Activated T-helper 1 cell treated with anti-CD3 and anti-CD28 coated beads, Interleukin-2, amount 50 U/mL, for 16 hours (primary cell): ENCODE data around the gene LRRC51.
A peak's percentile ranks its signal among the peaks of the same experiment; 100 is the strongest.
"Not testable (repeated sequence)": the region's sequence is repeated elsewhere in the genome, so short reads cannot be mapped to it uniquely, and the experiment has no call there.

Source experiments
- DNase-seq, 2 donors: peaks; one replicate each; pipeline ENCODE4 v3.0.0-alpha.2; 2020; ENCODE audit warnings: low read depth in 1 of 2, low spot score in 1 of 2

Gene LRRC51

GRCh38 chr11:72103754-72104167 is 23.1 kb downstream of the LRRC51 start:
- no peak for DNase-seq

GRCh38 chr11:72105888-72106287 is 25.2 kb downstream of the LRRC51 start, which contains the start of gene TOMT:
TOMT (plus strand) TSS chr11:72105924; CDS start chr11:72105952, 28 bp downstream.
- no peak for DNase-seq

DNA sequence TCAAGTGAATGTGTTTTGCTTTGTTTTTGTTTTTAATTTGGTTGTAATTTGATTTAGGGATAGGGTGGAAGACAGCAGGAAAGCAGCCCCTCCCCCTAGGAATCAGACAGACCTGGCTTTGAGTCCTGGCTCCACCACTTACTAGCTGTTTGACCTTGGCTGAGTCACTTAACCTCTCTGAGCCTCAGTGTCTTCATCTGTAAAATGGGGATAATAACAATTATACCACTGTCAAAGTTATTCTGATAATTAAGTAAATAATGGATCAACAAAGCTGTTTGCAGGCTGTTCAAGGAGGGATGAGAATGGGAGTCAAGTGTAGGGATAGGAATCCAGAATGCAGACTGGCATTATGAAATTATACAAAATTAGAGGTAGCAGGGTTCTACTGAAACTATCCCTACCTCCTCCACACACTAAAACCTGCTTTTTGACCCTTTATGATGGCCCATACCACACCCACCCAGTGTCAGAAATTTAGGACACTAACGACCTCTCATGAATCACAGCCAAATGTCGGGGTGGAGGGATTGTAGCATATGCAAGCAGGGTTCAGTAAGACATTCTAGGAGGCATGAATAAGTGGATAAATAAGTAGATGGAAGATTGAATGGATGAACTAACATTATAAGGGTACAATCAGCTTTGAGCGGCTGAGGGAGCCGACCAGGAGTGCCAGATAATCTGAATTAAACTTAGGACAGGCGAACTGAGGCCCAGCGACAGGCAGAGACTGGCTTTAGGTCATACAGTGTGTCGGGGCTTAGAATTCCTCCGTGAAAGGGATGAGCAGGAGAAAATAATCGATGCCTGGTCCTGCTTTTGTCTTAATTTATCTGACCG is 30.9 kb downstream of the LRRC51 start:
- DNase-seq = no peak

DNA sequence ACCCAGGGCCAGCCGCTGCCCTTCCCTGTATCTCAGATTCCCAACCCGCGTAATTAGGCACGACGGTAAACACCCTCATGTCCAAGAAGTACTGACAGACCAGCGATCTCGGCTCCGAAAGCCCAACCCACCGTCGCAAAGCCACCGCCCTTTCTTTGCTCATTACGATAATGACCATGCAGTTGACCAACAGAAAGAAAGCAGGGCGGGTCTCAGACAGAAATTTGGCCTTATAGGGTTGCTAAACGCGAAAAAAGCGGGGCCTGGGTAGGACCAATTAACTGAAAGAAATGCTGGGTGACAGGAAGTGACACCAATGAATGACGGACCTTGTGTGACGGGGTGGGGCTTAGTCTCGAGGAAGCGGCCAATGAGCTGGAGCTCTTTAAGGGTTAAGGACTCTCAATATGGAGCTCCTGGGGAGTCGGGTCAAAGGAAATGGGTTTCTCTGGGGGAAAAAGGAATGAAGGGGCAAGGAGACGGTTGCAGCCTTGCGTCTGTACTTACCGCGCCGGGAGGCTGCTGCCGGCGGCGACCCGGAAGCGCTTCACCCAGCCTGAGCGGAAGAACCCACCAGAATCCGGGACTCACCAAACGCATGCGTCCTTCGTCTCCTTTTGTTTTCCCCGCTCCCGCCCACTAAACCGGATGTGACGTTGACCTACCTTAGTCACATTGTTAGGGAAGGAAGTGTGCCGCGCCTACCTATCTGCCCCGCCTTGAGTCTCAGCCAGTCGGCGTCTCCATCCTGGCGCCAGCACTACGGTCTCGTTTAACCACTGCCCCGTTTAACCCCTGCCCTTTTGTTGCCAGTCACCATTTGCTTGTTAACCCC is 31.7 kb downstream of the LRRC51 start, which contains the start of gene ANAPC15:
Gene ANAPC15 (minus strand): TSS at position 553 of the 835 bp plus-strand sequence. CDS start 1,419 bp downstream, outside the sequence.
- peak; percentile 96 for DNase-seq

GRCh38 chr11:72112978-72113808 is 32.5 kb downstream of the LRRC51 start:
- no peak for DNase-seq

GRCh38 chr11:72114570-72114969 is 33.9 kb downstream of the LRRC51 start:
- DNase-seq = no peak

DNA sequence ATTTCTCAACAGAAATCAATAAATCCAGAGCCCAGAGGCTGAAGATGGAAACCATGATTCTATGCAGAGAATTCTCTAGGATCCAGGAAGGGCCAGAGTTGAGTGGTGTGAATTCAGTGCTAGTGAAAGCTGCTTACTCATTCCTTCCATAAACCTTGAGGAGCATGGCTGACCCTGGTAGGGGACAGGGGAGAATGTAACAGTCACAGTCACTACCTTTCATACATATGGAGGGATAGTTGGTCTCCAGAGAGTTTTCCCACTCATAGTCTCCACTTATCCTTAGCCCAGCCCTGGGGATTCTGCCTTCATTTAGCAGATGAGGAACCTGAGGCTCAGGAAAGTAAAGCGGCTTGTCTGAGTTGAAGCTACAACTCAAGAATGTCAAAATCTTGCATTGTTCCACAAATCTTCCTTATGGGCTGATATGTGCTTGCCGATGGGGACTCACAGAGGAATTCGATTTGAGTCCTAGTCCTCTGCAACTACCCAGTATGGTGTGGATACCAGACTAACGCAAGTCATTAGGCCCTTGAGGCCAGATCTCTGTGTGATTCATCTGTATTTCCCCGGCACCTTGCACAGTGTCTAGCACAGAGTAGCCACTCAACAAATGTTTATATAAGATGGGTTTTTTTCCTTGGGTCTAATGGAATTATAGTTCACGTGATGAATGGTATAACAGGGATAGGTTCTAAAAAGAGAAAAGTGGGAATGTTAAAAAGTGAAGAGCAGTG is 35.5 kb downstream of the LRRC51 start:
- DNase-seq = no peak

DNA sequence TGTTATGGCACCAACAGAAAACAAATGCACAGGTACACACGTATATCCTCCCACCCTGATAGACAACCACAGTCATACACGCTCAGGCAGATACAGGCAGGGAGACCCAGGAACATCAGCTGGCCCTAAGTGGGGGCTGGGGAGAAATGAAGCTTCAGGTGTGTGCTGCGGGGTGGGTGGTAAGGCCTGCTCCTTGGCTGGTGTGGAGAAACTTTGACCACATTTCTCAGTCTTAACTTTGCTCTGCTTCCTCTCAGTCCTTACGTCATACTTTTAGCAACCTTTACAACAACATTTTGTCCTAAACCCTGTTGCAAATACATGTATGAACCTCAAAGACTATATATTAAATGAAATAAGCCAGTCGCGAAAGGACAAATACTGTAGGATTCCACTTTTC is 38.5 kb downstream of the LRRC51 start:
- DNase-seq = no peak

- no peak for DNase-seq
Observed at GRCh38 chr11:72120930-72121329, 40.3 kb downstream of the LRRC51 start.

DNA sequence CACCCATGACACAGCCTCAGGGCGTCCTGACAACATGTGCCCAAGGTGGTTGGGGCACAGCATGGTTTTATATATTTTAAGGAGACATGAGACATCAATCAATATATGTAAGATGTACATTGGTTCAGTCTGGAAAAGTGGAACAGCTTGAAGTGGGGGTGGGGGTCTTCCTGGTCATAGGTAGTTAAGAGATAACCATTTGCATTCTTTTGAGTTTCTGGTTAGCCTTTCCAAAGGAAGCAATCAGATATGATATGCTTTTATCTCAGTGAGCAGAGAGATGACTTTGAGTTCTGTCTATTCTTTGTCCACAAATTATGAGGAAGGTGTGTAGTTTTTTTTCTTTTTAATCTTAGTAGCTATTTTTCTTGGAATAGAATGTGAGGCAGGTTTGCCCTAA is 42.0 kb downstream of the LRRC51 start:
- DNase-seq = no peak

- no peak for DNase-seq
Observed at GRCh38 chr11:72123117-72123653, 42.5 kb downstream of the LRRC51 start.

GRCh38 chr11:72124046-72124445 is 43.4 kb downstream of the LRRC51 start:
- no peak for DNase-seq

GRCh38 chr11:72125956-72126355 is 45.3 kb downstream of the LRRC51 start:
- no peak for DNase-seq

DNA sequence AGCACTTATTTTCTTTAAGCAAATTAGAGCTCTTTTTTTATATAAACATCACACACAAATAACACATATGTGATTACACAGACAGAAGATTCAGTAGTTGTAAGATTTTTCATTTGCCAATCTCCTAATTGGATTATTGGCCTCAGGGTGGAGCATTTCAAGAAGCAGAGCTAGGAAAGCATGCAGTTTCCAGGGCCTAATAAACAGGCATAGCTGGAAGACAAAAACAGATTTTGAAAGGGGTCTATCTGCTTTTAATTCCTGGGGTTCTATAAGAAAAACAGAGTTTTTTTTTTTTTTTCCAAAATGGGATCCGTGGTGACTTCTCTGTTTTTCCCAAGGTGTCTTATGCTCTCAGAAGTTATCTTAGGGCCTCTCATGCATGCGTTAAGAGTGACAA is 47.3 kb downstream of the LRRC51 start:
- DNase-seq = no peak

GRCh38 chr11:72129381-72129780 is 48.7 kb downstream of the LRRC51 start:
- DNase-seq = no peak

DNA sequence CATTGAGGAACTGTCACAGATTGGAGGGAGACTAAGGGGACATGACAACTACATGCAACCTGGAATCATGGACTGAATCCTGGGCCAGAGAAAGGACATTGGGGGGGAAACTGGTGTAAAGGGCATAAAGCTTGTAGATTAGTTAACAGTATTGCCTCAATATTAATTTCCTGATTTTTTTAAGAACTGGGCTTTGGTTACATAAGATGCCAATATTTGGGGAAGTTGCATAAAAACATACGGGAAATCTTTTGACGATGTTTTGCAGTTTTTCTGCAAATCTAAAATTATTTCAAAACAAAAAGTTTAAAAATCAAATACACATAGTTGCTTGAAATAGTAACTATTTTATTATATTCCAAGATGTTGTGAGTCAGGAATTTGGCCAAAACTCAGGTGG is 52.0 kb downstream of the LRRC51 start:
- DNase-seq = no peak

DNA sequence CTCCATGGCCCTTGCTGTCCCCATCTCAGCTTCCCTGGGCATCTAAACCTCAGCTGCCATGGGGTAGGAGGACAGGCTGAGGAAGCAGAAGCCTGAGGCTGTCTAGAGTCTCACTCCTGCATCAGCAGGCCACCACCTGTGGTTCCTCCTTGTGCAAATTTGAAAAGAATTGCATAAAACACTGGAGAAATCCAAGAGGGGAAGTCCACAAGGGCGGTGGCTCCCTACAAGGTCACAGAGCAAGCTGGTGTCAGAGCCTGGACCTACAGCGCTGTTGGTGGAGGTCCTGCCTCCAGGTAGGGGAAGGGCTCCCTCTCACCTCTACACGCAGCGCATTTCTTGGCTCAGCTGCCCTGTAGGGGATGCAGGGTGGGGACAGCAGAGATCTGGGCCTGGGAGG is 54.8 kb downstream of the LRRC51 start, which contains the start of gene FOLR3:
Gene FOLR3 (plus strand): TSS at position 253 of the 400 bp plus-strand sequence. CDS start 228 bp downstream, outside the sequence.
- not testable (repeated sequence) for DNase-seq

GRCh38 chr11:72135891-72136683 is 55.4 kb downstream of the LRRC51 start:
- DNase-seq = no peak

GRCh38 chr11:72136684-72137262 is 56.1 kb downstream of the LRRC51 start:
- DNase-seq = no peak
